Measurements from ENCODE around the gene KIF1A.

KIF1A gene

GRCh38 chr2:240774856-240775255 lies 45.2 kb downstream of the KIF1A start:
- no peak for DNase-seq

- DNase-seq = no peak
These were observed 50.9 kb downstream of the KIF1A start for GRCh38 chr2:240769096-240769495.

- DNase-seq = no peak
These were observed 51.8 kb downstream of the KIF1A start for GRCh38 chr2:240768216-240768615.

DNA sequence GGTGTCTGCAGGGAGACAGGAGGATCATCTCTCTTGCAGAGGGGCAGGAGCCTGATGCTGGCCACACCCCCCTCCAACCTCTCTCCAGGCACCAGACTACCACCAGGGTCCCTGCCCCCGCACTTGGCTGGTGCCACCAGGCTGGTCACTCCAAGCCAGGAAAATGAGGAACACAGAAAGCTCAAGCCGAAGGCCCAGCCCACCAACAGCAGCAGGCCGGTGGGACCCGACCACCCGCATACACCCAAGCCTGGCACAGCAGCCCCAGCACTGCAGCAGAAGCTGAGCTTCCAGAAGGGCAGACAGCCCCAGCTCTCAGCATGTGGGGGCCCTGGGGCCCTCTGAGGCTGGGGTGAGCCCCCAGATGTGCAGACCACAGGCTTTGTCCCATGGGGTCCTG lies 52.7 kb downstream of the KIF1A start:
- no peak for DNase-seq

DNA sequence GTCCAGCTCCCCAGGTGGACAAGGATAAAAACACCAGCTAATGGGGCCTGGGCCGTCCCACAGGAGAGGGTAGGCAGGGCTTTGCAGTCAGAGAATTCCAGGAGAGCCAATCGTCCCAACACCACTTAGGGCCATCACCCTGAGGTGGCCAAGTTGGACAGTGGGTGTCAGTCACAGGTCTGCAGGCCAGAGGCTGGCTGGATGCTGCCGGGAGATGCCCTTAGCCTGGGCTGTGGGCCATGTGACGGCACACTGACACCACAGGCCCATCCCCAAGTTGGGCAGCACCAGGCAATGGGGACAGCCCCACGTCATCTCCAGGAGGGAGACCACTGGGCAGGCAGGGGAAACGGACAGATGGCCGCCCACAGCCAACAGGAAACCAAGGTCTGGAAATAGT lies 53.9 kb downstream of the KIF1A start:
- no peak for DNase-seq

- peak in 8 of 51 donors; percentile 9 to 58 (median 24) for DNase-seq
These were observed 55.0 kb downstream of the KIF1A start for GRCh38 chr2:240765007-240765406.

GRCh38 chr2:240764605-240765004 lies 55.4 kb downstream of the KIF1A start:
- no peak for DNase-seq

DNA sequence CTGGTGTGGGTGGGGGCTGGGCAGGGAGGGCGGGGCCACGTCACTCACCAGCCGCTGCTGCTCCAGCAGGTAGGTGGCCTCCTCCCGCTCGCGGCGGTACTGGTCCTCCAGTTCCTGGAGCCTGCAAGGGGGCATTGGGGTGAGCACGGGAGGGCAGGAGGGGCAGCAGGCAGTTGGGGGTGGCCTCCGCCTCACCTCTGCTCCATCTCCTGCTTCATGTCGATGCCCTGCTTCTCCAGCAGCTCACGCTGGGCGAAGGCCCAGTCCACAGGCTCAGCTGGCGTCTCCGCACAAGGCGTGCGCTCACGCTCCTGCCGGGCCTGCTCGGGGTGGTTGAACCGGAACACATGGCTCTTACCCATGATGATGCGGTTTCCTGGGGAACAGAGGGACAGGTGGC lies 57.0 kb downstream of the KIF1A start:
- DNase-seq = no peak

DNA sequence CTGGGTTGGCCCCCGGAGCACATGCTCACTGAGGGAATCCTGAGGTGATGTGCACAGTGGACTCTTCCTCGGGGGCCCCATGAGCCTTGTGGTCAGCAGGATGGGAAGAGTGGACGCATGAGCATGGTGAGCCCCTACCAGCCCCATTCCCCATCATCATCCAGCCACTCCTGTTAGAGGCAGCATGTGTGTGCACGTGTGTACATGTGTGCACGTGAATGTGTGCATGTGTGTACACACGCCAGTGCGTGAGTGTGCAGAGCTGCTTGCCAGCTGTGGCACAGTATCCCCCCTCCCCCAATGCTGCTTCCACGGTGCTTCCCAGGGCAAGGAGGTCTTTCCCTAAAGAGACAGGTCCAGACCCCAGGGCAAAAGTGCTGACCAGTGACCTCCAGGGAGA lies 57.8 kb downstream of the KIF1A start:
- no peak for DNase-seq

- peak in 1 of 51 donors; percentile 19 for DNase-seq
These were observed 59.3 kb downstream of the KIF1A start for GRCh38 chr2:240760576-240761246.

GRCh38 chr2:240760121-240760520 lies 59.9 kb downstream of the KIF1A start:
- peak in 1 of 51 donors; percentile 24 for DNase-seq

DNA sequence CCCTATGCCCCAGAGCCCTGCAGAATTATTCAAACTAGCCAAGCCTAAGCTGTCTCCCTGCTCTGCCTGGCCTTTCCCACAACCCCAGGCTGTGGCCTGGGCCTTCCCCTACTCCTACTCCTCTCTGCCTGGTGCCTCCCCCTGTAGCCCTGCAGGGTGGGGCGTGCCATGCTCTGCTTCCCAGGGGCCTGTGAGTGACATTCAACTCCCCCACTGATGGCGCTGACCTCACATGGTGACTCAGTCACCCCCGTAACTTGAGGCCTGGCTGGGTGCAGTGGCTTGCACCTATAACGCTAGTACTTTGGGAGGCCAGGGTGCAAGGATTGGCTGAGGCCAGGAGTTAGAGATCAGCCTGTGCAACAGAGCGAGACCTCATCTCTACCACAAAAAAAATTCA lies 60.6 kb downstream of the KIF1A start:
- no peak for DNase-seq

DNA sequence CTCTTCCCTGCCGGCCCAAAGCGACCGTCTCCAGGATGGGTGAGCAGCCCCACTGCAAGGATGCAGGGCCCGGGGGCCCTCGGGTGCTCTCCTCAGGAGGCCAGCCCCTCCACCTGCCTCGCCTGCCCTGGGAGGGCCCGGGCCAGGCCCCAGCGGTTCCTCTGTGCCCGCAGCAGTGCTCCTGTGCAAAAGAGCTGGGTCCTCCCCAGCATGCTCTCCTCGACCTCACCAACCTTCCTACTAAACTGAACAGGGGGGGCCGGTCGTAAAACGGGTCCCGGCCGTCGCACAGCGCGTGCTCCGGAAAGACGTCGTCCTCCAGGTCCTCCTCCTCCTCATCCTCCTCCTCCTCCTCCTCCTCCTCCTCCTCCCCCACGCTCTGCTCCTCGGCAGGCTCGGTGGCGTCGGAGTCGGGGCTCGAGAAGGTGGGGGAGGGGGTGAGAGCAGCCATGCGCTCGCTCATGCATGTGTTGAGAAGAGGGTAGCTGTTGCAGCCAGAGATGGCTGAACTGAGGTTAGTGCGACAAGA lies 62.9 kb downstream of the KIF1A start:
- DNase-seq = no peak

GRCh38 chr2:240752209-240752608 lies 67.8 kb downstream of the KIF1A start:
- no peak for DNase-seq

DNA sequence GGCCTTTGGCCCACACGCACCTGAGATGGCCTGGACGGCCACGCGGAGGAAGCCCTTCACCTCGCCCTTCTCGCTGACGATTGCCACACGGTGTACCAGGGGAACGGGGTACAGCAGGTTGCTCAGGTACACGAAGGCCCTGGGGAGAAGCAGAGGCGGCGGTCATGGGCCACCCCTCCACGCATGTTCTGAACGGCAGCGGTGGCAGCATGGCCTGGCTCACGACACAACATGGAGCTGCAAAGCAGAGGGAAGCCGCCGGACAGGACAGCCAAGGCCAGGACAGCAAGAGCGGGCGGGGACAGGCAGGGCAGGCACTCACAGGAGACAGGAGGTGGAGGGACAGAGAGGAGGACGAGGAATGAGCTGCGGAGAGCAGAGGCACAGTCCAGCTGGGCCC lies 69.6 kb downstream of the KIF1A start:
- no peak for DNase-seq

DNA sequence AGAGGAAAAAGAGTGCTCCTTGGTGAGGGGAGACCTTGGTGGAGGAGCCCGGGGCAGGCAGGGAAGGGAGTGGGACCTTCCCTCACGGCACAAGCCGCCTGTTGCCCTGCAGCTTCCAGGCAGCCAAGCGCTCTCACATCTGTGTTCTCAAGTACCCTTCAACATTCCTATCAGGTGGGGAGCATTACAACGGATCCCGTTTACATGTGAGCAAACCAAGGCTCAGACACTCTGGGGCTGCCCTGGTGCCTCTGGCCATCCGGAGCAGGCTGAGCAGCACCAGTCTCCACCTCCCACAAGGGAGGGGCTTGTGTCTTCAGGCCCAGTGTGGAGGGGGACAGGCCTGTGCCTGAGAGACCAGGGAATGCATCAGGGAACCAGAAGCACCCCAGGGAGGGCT lies 70.5 kb downstream of the KIF1A start:
- no peak for DNase-seq

DNA sequence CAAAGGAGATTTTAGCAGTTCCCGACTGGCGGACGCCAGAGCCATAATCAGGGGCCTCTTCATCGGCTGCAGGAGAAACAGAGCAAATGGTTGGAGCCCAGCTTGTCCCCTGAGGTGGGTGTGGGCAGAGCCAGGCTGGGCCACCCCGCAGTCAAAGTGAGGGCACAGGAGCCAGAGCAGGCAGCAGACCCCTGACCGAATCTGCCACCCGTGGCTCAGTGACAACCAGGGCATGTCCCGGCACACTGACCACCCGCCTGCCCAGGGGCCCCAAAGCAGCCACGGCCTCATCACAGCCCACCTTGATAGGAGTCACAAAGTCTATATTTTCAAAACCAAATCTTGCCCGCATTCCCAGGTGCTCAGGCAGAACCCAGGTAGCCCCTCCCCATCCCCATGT lies 72.8 kb downstream of the KIF1A start:
- no peak for DNase-seq

DNA sequence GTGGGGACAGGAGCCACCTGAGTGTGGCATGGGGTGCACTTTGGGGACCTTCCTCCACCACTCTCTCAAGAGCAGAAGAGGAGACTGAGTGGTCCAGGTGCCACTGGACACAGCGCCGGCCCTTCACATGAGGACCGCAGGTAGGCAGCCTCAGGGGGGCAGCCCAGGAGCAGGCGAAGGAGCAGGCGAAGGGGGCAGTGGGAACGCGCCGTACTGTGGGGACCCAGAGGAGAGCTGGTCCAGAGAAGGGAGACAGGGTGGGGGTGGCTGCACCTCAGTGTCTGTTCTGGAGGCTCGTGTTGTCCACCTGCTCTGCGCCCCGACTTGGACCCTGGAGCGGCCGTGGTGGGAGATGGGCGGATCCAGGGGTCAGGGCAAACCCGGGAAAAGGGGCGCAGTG lies 73.3 kb downstream of the KIF1A start:
- no peak for DNase-seq

DNA sequence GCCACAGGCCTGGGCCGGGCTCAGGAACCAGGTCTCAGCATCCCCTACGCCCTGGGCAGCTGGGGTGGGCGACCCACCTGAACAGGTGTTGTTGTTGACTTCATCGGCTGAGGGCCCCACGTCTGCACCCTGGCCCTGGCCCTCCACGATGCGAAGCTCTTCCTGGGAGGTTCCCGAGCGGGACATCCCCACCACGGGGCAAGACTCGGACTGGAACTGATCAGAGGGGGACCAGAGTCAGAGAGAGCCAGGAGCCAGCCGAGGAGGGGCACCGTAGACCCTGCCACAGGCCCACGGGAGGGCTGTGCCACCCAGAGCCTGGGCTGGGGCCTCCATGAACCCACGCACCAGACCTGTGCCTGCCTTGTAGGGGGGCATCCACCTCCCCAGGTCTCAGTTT lies 74.1 kb downstream of the KIF1A start:
- no peak for DNase-seq

DNA sequence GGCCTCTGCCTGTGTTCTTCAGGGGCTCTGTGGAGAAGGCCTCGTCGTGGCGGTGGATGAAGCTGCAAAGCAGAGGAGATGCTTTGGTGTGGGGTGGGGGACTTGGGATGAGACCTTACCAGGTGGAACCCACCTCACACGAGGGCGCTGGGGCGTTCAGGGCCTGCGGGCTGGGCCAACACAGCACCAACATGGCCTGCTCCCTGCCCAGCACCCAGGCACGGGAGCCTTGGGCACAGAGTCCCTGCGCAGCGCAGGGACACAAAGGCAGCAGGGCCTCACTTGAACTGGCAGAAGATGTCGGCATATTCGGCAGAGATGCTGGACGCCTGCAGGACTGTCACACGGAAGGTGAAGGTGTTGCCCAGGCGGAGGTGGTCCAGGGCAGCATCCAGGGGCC lies 74.6 kb downstream of the KIF1A start:
- DNase-seq = no peak

DNA sequence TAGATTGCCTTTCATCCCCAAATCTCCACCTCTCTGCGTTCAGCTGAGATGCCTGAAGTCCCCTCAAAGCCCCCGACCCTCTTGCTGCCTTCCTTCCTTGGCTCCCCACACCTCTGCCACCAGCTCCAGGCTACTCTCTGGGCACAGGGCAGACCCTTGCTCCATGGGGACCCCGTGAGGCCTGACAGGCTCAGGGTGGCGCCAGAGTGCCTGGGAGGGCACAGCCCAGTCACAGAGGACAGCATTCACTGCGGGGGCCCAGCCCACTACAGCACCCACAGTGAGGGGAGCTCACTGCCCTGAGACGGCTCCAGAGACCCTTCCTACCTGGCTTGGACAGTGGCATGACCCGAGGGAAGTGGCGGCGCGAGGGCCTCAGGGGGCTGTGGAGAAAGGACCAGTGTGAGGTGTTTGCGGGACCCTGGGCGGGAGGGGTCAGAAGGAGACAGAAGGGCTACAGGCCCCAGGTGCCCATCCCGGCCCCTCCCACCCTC lies 77.4 kb downstream of the KIF1A start:
- DNase-seq = no peak

DNA sequence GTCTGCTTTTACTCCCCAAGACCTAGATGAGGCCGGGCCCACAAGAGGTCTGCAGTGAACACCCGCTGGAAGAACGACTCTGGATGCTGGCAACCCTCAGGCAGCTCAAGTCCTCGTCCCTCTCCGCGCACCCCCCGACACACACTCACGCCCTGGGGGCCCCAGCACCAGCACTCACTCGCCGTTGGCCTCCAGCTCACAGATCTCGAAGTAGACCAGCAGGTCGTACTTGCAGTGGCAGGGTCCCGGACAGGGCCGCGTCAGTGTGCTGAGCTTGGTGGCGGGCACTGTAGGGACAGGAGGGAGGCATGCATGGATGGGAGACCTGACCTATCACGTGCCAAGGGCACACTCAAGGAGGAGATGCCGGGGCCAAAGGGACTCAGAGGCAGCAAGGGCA lies 78.9 kb downstream of the KIF1A start:
- no peak for DNase-seq

GRCh38 chr2:240739797-240740196 lies 80.2 kb downstream of the KIF1A start:
- no peak for DNase-seq

DNA sequence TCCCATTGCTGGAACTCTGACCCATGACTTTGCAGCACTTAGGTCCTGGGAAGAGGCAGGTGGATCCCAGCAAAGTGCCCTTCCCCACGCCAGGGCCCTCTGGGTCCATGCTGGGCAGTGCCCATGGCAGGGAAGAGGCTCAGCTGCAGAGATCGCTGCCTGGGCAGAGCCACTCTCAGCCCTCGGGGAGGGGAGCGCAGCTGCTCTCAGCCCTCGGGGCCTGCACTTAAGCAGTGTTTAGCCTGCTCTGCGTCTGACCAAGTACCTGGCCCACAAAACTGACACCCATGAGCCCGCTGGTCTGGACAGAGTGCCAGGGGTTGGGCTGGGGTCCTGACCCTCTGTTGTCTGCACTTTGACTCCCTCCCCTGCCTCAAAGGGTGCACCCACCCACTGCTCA lies 82.1 kb downstream of the KIF1A start:
- DNase-seq = no peak

Data from hypothalamus (tissue), 51 donors.